Mesenchymal stem cell (in vitro differentiated cells and primary cell): Measurements from ENCODE around the gene AIG1.

ENCODE experiments used
- DNase-seq: peaks from one replicate; pipeline ENCODE4 v3.0.0-alpha.2; 2013
- H2AFZ ChIP-seq: one replicate; pipeline ENCODE4 v1.6.1; 2013; ENCODE audit warnings: low read depth, mild to moderate bottlenecking, control low read depth, inconsistent platforms, low read length, moderate library complexity
- H2AK5ac ChIP-seq: 2 replicates; pipeline ENCODE4 v1.6.1; 2013; ENCODE audit warnings: low read length, moderate library complexity, mild to moderate bottlenecking, inconsistent platforms; ENCODE audit not compliant: severe bottlenecking
- H2BK120ac ChIP-seq: one replicate; pipeline ENCODE4 v1.6.1; 2013; ENCODE audit warnings: low read depth, mild to moderate bottlenecking, inconsistent platforms, low read length, moderate library complexity
- H2BK12ac ChIP-seq, 2 experiments: one replicate each; pipeline ENCODE4 v1.6.1; 2013; ENCODE audit warnings: inconsistent platforms in 2 of 2, low read length in 2 of 2, mild to moderate bottlenecking in 2 of 2, moderate library complexity in 2 of 2, control low read depth in 1 of 2
- H2BK15ac ChIP-seq: one replicate; pipeline ENCODE4 v1.6.1; 2013; ENCODE audit warnings: mild to moderate bottlenecking, low read depth, inconsistent platforms; ENCODE audit not compliant: poor library complexity, severe bottlenecking
- H2BK5ac ChIP-seq: 2 replicates; pipeline ENCODE4 v1.6.1; 2013; ENCODE audit warnings: low read depth, mild to moderate bottlenecking, low read length, control low read depth, inconsistent platforms; ENCODE audit not compliant: poor library complexity, severe bottlenecking
- H3K14ac ChIP-seq, 2 experiments: one replicate each; pipeline ENCODE4 v1.6.1; 2013; ENCODE audit warnings: inconsistent platforms in 2 of 2, low read length in 2 of 2, control low read depth in 1 of 2, mild to moderate bottlenecking in 1 of 2, moderate library complexity in 1 of 2
- H3K18ac ChIP-seq, 2 experiments: one replicate each; pipeline ENCODE4 v1.6.1; 2013; ENCODE audit warnings: inconsistent platforms in 2 of 2, low read length in 2 of 2, control low read depth in 1 of 2, low read depth in 1 of 2, mild to moderate bottlenecking in 1 of 2
- H3K23ac ChIP-seq, 2 experiments: one replicate each; pipeline ENCODE4 v1.6.1; 2013; ENCODE audit warnings: inconsistent platforms in 2 of 2, low read length in 2 of 2, mild to moderate bottlenecking in 2 of 2, moderate library complexity in 2 of 2, control low read depth in 1 of 2
- H3K27ac ChIP-seq: 2 replicates; pipeline ENCODE4 v1.5.1; 2013; ENCODE audit warnings: mild to moderate bottlenecking, moderate library complexity, low read length, control low read depth, inconsistent platforms; ENCODE audit not compliant: poor library complexity, severe bottlenecking
- H3K27me3 ChIP-seq, 2 experiments: 2 replicates each; pipeline versions ENCODE4 v1.6.1 to v1.7.0; 2013; ENCODE audit warnings: low read length in 2 of 2, mild to moderate bottlenecking in 2 of 2, moderate library complexity in 2 of 2, control low read depth in 1 of 2, inconsistent platforms in 1 of 2; ENCODE audit not compliant: control insufficient read depth in 1 of 2, insufficient read depth in 1 of 2
- H3K36me3 ChIP-seq, 2 experiments: 2 replicates each; pipeline versions ENCODE4 v1.6.1 to v1.7.0; 2013; ENCODE audit warnings: low read length in 2 of 2, control low read depth in 1 of 2, inconsistent platforms in 1 of 2, low read depth in 1 of 2, mild to moderate bottlenecking in 1 of 2; ENCODE audit not compliant: insufficient read depth in 2 of 2, control insufficient read depth in 1 of 2
- H3K4ac ChIP-seq, 2 experiments: one replicate each; pipeline ENCODE4 v1.6.1; 2013; ENCODE audit warnings: inconsistent platforms in 2 of 2, low read length in 2 of 2, mild to moderate bottlenecking in 2 of 2, moderate library complexity in 2 of 2, control low read depth in 1 of 2, low read depth in 1 of 2
- H3K4me1 ChIP-seq: 2 replicates; pipeline ENCODE4 v1.6.1; 2013; ENCODE audit warnings: low read depth, low read length, control low read depth; ENCODE audit not compliant: control insufficient read depth, insufficient read depth
- H3K4me2 ChIP-seq: 2 replicates; pipeline ENCODE4 v1.6.1; 2013; ENCODE audit warnings: low read length, mild to moderate bottlenecking, inconsistent platforms; ENCODE audit not compliant: poor library complexity, severe bottlenecking
- H3K4me3 ChIP-seq, 2 experiments: 2 replicates each; pipeline versions ENCODE4 v1.5.1 to v1.7.0; 2013; ENCODE audit warnings: low read length in 2 of 2, mild to moderate bottlenecking in 2 of 2, control low read depth in 1 of 2, low read depth in 1 of 2; ENCODE audit not compliant: insufficient read depth in 1 of 2
- H3K79me1 ChIP-seq: replicated peaks from 2 replicates; pipeline ENCODE4 v1.6.1; 2013; ENCODE audit warnings: mild to moderate bottlenecking, control low read depth, low read length, inconsistent platforms; ENCODE audit not compliant: poor library complexity, severe bottlenecking
- H3K9ac ChIP-seq: 2 replicates; pipeline ENCODE4 v1.7.0; 2013; ENCODE audit warnings: mild to moderate bottlenecking, low read length, moderate library complexity
- H3K9me3 ChIP-seq: 2 replicates; pipeline ENCODE4 v1.7.0; 2013; ENCODE audit warnings: mild to moderate bottlenecking, low read length; ENCODE audit not compliant: control insufficient read depth
- H4K8ac ChIP-seq: one replicate; pipeline ENCODE4 v1.6.1; 2013; ENCODE audit warnings: inconsistent platforms, mild to moderate bottlenecking, low read length, moderate library complexity
- H4K91ac ChIP-seq: one replicate; pipeline ENCODE4 v1.6.1; 2013; ENCODE audit warnings: mild to moderate bottlenecking, low read length, inconsistent platforms
- WGBS: methylation state at CpG from one replicate; pipeline ENCODE4 v1.1.7; 2013; ENCODE audit warnings: mixed read lengths; 5-methylcytosine and 5-hydroxymethylcytosine counted together

AIG1 gene

DNA sequence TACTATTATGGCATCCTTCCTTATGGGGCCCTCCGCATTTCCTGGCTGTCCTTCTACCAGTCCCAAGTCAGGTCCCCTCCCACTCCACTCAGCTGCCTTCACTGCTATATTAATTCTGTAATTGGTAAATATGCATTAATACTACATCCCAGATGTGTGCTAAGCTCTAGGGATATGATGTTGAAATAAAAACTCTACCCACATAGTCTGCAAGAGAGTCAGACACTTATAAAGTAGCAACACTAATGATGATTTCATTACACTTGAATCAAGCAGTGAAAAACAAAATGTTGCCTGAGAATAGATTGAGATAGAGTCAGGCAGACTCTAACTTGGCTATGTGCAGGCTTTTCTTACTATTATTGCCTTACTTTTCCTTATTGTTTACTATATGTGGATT, 62.4 kb downstream of the AIG1 start:
- H3K4ac ChIP-seq, result no peak overlapping the region
- no peak for DNase-seq
- H3K4me1 ChIP-seq, result no peaks in the 10 kb centered on the region
- H3K79me1 ChIP-seq, result peaks cover 1% of the 10 kb centered on the region
- H2BK12ac ChIP-seq, result no peak overlapping the region
- H3K18ac ChIP-seq, result no peak overlapping the region
- H3K27ac ChIP-seq, result no peak overlapping the region
- no peak overlapping the region for H2AFZ ChIP-seq
- no peaks in the 10 kb centered on the region for H3K36me3 ChIP-seq
- no peak overlapping the region for H3K9ac ChIP-seq
- no peak overlapping the region for H4K91ac ChIP-seq
- no CpG with 5 or more reads among the region's 1 CpG for whole genome bisulfite sequencing
- H2BK120ac ChIP-seq, result no peak overlapping the region
- no peak overlapping the region for H2BK5ac ChIP-seq
- H4K8ac ChIP-seq, result no peak overlapping the region
- H3K4me3 ChIP-seq, result peak overlapping the region in 1 of 2 experiments; percentile 24
- H2AK5ac ChIP-seq, result no peak overlapping the region
- H2BK15ac ChIP-seq, result no peak overlapping the region
- no peak overlapping the region for H3K4me2 ChIP-seq
- no peaks in the 10 kb centered on the region for H3K9me3 ChIP-seq
- no peak overlapping the region for H3K14ac ChIP-seq
- H3K23ac ChIP-seq, result no peak overlapping the region
- H3K27me3 ChIP-seq, result no peaks in the 10 kb centered on the region

DNA sequence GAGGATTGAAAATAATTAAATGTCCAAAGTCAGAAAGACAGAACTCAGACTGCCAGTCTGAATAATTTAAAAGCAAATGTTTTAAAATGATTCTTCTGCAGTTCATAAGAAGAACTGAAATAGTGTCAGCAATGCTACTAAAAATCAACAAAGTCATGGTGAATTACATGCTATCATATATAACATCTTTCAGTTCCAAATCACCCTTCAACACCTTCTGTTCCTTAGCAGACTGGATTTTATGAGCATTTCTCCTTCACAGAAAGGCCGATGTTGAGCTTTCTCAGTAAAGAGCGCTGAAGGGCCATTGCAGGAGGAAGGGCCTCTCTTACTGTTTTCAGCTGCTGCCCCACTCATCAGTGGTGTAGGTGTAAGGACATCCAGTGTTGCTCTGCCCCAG, 63.3 kb downstream of the AIG1 start:
- H3K18ac ChIP-seq, result no peak overlapping the region
- WGBS, result 93% methylated on average over 2 of the region's 2 CpGs
- no peak overlapping the region for H3K23ac ChIP-seq
- H2AK5ac ChIP-seq, result no peak overlapping the region
- no peaks in the 10 kb centered on the region for H3K27me3 ChIP-seq
- no peak overlapping the region for H4K91ac ChIP-seq
- no peak overlapping the region for H3K9ac ChIP-seq
- H2BK5ac ChIP-seq, result no peak overlapping the region
- H3K4ac ChIP-seq, result no peak overlapping the region
- no peak overlapping the region for H3K27ac ChIP-seq
- peaks cover 1% of the 10 kb centered on the region for H3K79me1 ChIP-seq
- no peak overlapping the region for H2BK12ac ChIP-seq
- no peak overlapping the region for H2BK15ac ChIP-seq
- H2AFZ ChIP-seq, result no peak overlapping the region
- no peak overlapping the region for H3K14ac ChIP-seq
- no peak overlapping the region for H2BK120ac ChIP-seq
- H3K9me3 ChIP-seq, result no peaks in the 10 kb centered on the region
- H3K4me2 ChIP-seq, result no peak overlapping the region
- DNase-seq, result no peak
- no peaks in the 10 kb centered on the region for H3K4me1 ChIP-seq
- H3K4me3 ChIP-seq, result no peak overlapping the region
- no peaks in the 10 kb centered on the region for H3K36me3 ChIP-seq
- H4K8ac ChIP-seq, result no peak overlapping the region

GRCh38 chr6:143125455-143125854, 64.8 kb downstream of the AIG1 start:
- DNase-seq, result no peak
- Histone ChIP-seq H4K8ac (no peak overlapping the region), H3K36me3 (no peaks in the 10 kb centered on the region), H3K4me1 (no peaks in the 10 kb centered on the region), H2BK5ac (no peak overlapping the region), H2BK120ac (no peak overlapping the region), H3K14ac (no peak overlapping the region), H2BK15ac (no peak overlapping the region), H3K27me3 (no peaks in the 10 kb centered on the region), H3K23ac (no peak overlapping the region), H3K4me2 (no peak overlapping the region), H4K91ac (no peak overlapping the region), H3K4me3 (no peak overlapping the region), H3K18ac (no peak overlapping the region), H3K4ac (no peak overlapping the region), H3K79me1 (peaks cover 1% of the 10 kb centered on the region), H2AK5ac (no peak overlapping the region), H3K9me3 (peaks cover under 1% of the 10 kb centered on the region), H3K9ac (no peak overlapping the region), H2AFZ (no peak overlapping the region), H2BK12ac (no peak overlapping the region), H3K27ac (no peak overlapping the region)
- WGBS, result 84% methylated on average over 2 of the region's 3 CpGs

DNA sequence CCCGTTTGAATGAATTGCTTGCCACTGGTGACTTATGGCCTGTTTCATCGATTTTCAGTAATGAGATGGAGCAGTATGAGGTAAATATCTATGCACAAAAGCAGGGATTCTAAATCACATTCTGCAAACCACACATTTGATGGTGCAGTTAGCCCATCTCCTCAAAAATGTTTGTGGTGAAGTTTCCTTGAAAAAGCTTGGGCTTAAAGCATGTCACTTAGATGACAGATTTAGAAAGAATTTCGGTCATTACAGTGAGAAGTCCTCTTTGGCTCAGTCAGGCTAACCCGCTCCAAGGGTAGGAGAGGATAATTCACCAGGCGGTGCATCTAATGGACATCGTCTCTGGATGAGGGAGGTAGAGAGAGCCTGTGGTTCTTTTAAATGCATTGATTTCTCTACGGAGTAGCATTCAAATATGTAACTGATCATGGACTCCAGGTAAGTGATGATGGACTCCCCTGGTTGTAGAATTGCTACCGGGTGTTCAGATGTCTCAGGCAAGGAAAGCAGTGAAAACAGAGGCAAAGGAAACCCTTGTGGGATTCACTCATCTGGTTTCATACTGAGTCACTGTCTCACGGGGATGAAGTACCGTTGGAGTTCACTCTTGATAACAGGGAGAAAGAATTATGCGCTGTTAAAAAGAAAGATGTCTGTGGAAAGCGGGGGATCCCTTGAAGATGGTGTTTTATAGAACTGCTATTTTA, 65.3 kb downstream of the AIG1 start:
- Histone ChIP-seq H4K8ac (no peak overlapping the region), H3K36me3 (no peaks in the 10 kb centered on the region), H3K14ac (no peak overlapping the region), H2AFZ (no peak overlapping the region), H4K91ac (no peak overlapping the region), H3K9ac (no peak overlapping the region), H3K9me3 (peaks cover 5% of the 10 kb centered on the region), H3K27ac (no peak overlapping the region), H3K18ac (no peak overlapping the region), H3K27me3 (no peaks in the 10 kb centered on the region), H2AK5ac (no peak overlapping the region), H2BK12ac (no peak overlapping the region), H2BK15ac (no peak overlapping the region), H3K79me1 (peaks cover under 1% of the 10 kb centered on the region), H3K23ac (no peak overlapping the region), H2BK120ac (no peak overlapping the region), H3K4ac (no peak overlapping the region), H2BK5ac (no peak overlapping the region), H3K4me1 (no peaks in the 10 kb centered on the region), H3K4me2 (no peak overlapping the region), H3K4me3 (no peak overlapping the region)
- 90% methylated on average over 10 of the region's 12 CpGs for WGBS
- DNase-seq, result peak; percentile 8
